ENCODE results near the gene REEP5.
"Not testable (repeated sequence)": the region's sequence is repeated elsewhere in the genome, so short reads cannot be mapped to it uniquely, and the experiment has no call there.

REEP5 gene

GRCh38 chr5:112862085-112862484 lies 59.9 kb downstream of the REEP5 start:
- no peak for TF ChIP-seq CTCF (IDR thresholded peaks at IDR 0.05; ENCODE audit: low read depth, low read length)
- peak; percentile 32 for DNase-seq
- H3K9me3 ChIP-seq: no peaks in the 10 kb centered on the region
- peak overlapping the region; percentile 94 for H3K4me3 ChIP-seq (ENCODE audit: low read depth, low read length)
- peaks cover 29% of the 10 kb centered on the region for H3K36me3 ChIP-seq
- 0 out of 2 replicates have a peak, but pooled peaks cover 3% of the 10 kb centered on the region for H3K27me3 ChIP-seq
- H3K4me1 ChIP-seq: no peaks in the 10 kb centered on the region; the same call in 1 of the 2 replicates

GRCh38 chr5:112861638-112861985 lies 60.4 kb downstream of the REEP5 start:
- TF ChIP-seq CTCF (IDR thresholded peaks at IDR 0.05; ENCODE audit: low read depth, low read length): no peak
- Histone ChIP-seq H3K27me3 (0 out of 2 replicates have a peak, but pooled peaks cover 3% of the 10 kb centered on the region), H3K9me3 (no peaks in the 10 kb centered on the region), H3K4me3 (ENCODE audit: low read depth, low read length) (peak overlapping the region; percentile 94), H3K4me1 (no peaks in the 10 kb centered on the region; the same call in 1 of the 2 replicates), H3K36me3 (peaks cover 25% of the 10 kb centered on the region)
- DNase-seq: no peak

DNA sequence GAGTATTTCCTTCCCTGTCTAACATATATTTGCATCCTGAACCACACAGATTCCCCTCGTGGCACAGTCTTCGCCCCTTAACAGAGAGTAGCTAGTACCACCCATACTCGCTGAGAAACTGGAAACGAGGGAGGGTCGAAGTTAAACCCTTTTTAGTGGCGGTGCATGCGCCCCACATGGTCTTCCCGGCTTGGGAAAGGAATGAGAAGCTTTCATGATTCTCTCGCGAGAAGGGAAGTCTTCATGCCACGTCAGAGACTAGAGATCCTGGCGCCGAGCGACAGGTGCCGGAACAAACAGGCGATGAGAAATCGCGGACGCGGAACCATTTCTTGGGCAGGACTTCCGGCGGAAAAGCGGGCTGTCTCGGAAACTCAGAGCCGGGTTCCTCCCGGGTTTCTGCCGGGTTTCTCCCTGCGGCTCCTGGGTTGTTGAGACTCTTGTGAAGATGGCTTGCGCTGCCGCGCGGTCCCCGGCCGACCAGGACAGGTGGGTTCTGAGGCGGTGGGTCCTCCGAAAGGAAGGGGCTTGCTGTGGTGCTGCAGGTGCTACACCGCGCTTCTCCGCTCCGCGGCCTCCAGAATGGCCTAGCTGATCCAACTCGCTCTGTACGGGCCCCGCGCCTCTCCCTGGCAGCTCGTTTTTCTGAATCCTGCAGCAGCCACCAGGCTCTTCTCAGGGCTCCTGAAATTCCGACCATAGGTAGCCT lies 60.9 kb downstream of the REEP5 start, which contains the start of gene SRP19:
Gene SRP19, plus strand, starts transcription at position 359 of the 709 bp plus-strand sequence. Its CDS starts 90 bp downstream, at position 449.
- H3K4me1 ChIP-seq: no peaks in the 10 kb centered on the region; the same call in 1 of the 2 replicates
- H3K4me3 ChIP-seq (ENCODE audit: low read depth, low read length): peak within 1 kb of the TSS; percentile 94
- peak; percentile 96 for DNase-seq
- H3K27me3 ChIP-seq: 0 out of 2 replicates have a peak, but pooled peaks cover 3% of the 10 kb centered on the region
- H3K36me3 ChIP-seq: peaks cover 20% of the 10 kb centered on the region
- H3K9me3 ChIP-seq: no peaks in the 10 kb centered on the region
- TF ChIP-seq CTCF (IDR thresholded peaks at IDR 0.05; ENCODE audit: low read depth, low read length): no peak

DNA sequence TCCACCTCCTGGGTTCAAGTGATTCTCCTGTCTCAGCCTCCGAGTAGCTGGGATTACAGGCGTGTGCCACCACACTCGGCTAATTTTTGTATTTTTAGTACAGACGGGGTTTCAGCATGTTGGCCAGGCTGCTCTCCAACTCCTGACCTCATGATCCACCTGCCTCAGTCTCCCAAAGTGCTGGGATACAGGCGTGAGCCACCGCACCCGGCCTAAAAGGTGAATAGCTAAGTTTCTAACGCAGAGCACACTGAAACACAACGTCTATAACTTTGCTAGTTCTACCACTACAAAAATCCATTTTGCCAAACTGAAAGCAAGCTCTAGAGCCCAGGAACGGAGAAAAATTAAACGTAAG lies 61.5 kb downstream of the REEP5 start:
- not testable (repeated sequence) for DNase-seq, H3K27me3 ChIP-seq, H3K9me3 ChIP-seq, H3K4me1 ChIP-seq
- Histone ChIP-seq H3K4me3 (ENCODE audit: low read depth, low read length) (peak overlapping the region; percentile 94), H3K36me3 (peaks cover 20% of the 10 kb centered on the region)

GRCh38 chr5:112857866-112858265 lies 64.2 kb downstream of the REEP5 start:
- no peaks in the 10 kb centered on the region; the same call in none of the 2 replicates for H3K36me3 ChIP-seq
- no peak overlapping the region for H3K4me3 ChIP-seq (ENCODE audit: low read depth, low read length)
- no peak for TF ChIP-seq CTCF (IDR thresholded peaks at IDR 0.05; ENCODE audit: low read depth, low read length)
- no peak for DNase-seq
- H3K4me1 ChIP-seq: no peaks in the 10 kb centered on the region; the same call in 1 of the 2 replicates
- 0 out of 2 replicates have a peak, but pooled peaks cover 3% of the 10 kb centered on the region for H3K27me3 ChIP-seq
- H3K9me3 ChIP-seq: no peaks in the 10 kb centered on the region; the same call in 1 of the 2 replicates

DNA sequence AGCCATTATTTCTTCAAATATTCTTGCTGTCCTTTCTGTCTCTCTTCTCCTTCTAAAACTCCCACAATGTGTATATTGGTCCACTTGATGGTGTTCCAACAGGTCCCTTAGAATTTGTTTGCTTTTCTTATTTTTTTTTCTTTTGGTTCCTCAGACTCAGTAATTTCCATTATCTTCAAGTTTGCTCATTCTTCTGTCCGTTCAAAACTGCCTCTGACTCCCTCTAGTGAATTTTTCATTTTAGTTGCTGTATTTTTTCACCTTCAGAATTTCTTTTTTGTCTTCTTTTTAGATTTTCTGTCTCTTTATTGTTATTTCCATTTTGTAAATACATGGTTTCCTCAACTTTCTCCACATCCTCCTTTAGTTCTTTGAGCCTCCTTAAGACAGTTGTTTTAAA lies 67.4 kb downstream of the REEP5 start:
- no peak for DNase-seq
- Histone ChIP-seq H3K36me3 (no peaks in the 10 kb centered on the region), H3K9me3 (no peaks in the 10 kb centered on the region; the same call in 1 of the 2 replicates), H3K4me3 (ENCODE audit: low read depth, low read length) (no peak overlapping the region), H3K27me3 (0 out of 2 replicates have a peak, but pooled peaks cover 3% of the 10 kb centered on the region), H3K4me1 (no peaks in the 10 kb centered on the region)
- TF ChIP-seq CTCF (IDR thresholded peaks at IDR 0.05; ENCODE audit: low read depth, low read length): no peak
